ENCODE data around the gene RAE1. TPM values are rescaled to one million over a fixed set of nuclear protein-coding genes. Genes with fewer than 3 reads are reported as not detected.

Gene RAE1
- total RNA-seq, 4 donors from 2014 or later: 30.5 to 45.7 (median 34.5) TPM

DNA sequence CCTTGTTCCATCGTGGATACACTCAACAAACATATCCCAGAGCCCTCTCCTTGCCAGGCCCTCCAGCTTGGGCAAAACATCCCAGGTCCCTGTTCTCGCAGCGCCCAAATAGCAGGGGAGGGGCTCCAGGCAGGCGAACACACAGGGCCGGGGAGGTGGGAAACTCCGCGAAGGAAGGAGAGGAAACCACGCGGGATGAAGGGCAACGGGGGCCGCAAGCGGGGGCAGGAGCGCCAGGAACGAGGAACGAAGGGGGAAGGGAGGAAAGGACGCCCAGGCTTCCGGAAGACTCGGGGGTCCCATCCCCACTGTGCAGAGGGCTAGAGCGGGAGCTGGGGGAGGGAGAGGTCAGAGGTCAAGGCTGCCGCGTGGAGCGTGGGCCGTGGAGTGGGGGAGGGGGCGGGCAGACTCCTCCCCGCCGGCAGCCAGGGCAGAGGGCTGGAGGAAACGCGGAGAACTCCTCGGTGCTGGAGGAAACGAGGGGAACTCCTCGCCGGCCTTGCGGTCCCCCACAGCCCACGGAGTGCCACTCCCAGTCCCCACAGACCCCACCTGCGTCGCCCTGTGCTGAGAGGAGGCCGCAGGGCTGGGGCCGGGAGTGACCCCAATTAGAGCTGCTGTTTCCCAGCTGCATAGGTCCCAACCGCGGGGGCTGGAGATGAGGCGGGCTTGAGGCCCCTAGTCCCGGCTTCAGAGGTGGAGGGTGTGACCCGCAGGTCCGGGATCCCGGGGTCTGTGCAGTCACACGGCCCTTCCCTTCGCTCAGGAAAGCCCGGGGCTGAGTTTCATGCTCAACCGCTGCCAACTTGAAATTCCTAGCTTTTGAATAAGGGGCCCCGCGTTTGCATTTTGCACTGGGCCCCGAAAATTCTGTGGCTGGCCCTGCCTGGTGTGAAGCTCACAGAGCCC lies 38.9 kb downstream of the RAE1 start:
- DNase-seq (ENCODE audit: low spot score in 2 of 2): no peak
- no peak overlapping the region for H3K4me3 ChIP-seq (ENCODE audit: low read depth, poor library complexity, severe bottlenecking)
- no peak for TF ChIP-seq POLR2A (IDR thresholded peaks at IDR 0.05)
- no peak for TF ChIP-seq CTCF (IDR thresholded peaks at IDR 0.05)
- WGBS, 2 donors: 28 to 44% methylated on average over 37 to 49 of the region's 52 CpGs
- intact Hi-C loops (cut with DNase I; ENCODE audit: low total_unique reads): no loop called here

DNA sequence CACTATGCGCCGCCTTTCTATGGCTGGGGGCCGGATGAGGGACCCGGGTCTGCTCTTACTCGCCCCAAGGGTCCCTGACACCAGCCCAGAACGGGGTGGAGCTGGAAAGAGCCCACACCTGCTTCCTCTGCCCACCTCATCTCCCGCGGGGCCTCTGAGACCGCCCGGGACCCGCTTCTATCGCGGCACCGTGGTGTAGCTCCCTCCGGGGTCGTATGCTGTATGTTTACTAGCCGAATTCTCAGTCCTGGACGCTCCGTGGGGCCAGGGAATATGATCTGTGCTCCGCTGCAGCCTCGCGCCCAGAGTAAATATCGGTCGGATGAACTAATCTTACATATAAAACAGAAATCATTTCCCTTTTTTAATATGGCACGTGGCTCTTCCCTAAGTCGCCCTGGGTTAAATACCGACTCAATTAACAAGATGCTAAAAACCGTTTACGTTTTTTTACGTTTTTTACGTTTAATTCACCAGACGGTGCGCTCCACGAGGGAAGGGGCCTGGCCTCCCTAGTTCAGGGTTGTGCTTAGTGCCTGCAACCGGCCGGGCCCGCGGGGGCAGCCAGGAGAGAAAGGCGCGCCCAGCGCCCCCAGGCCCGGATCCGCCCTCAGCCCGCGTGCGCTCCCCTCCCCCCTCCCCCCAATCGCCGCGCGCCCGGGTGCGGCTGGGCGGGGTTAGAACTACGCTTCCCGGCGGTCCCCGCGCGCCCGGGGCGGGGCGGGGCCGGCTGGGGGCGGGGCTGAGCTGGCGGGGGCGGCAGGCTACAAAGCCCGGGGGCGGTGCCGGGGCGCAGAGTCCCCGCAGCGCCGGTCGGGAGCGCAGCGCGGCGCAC lies 39.8 kb downstream of the RAE1 start, which contains the start of gene RBM38:
Gene RBM38, plus strand, starts transcription at position 793 of the 835 bp plus-strand sequence. CDS start 186 bp downstream, outside the sequence.
- H3K4me3 ChIP-seq (ENCODE audit: low read depth, poor library complexity, severe bottlenecking): peak within 1 kb of the TSS; percentile 56
- WGBS, 2 donors: 41 to 45% methylated on average over 41 of the region's 78 CpGs
- intact Hi-C loops (cut with DNase I; ENCODE audit: low total_unique reads): no loop called here
- TF ChIP-seq POLR2A (IDR thresholded peaks at IDR 0.05) (no peak), CTCF (IDR thresholded peaks at IDR 0.05) (no peak)
- peak in 1 of 2 donors; percentile 42 for DNase-seq (ENCODE audit: low spot score in 2 of 2)

GRCh38 chr20:57391439-57392301 lies 40.6 kb downstream of the RAE1 start:
- DNase-seq (ENCODE audit: low spot score in 2 of 2): no peak
- H3K4me3 ChIP-seq (ENCODE audit: low read depth, poor library complexity, severe bottlenecking): peak overlapping the region; percentile 56
- intact Hi-C loops (cut with DNase I; ENCODE audit: low total_unique reads): no loop called here
- 4 to 19% methylated on average over 10 to 40 of the region's 98 CpGs for WGBS, 2 donors
- no peak for TF ChIP-seq POLR2A (IDR thresholded peaks at IDR 0.05)
- no peak for TF ChIP-seq CTCF (IDR thresholded peaks at IDR 0.05)

DNA sequence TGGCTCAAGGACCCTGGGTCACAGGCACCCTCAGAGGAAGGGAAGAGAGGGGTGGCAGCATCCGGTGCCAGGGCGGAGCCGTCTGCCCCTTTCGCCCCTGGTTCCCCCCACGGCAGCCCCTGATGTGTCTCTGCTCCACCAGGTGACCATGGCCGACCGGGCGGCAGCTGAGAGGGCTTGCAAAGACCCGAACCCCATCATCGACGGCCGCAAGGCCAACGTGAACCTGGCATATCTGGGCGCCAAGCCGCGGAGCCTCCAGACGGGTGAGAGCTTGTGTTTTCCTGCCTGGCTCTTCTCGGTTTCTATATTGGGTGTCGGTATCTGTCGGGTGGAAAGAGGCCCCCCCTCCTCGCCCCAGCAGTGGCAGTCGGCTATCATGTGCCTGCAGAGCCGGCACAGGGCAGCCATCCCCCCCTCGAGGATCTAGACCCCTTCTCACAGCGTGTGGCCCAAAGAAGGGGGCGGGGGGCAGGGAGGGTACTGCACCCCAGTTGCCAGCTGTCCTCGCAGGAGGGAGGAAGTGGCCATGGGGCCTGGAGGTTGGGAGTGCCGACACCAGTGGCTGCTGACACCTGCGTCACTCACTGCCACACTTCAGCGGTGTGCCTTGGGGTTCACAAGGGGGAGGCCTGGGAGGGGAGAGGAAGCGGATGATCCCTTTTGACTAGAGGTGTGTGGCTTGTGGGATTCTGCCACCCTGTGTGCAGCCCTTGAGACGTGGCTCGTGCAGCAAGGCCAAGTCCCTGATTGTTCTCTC lies 41.6 kb downstream of the RAE1 start:
- DNase-seq (ENCODE audit: low spot score in 2 of 2): peak in 1 of 2 donors; percentile 34
- H3K4me3 ChIP-seq (ENCODE audit: low read depth, poor library complexity, severe bottlenecking): peak overlapping the region; percentile 14
- 45 to 52% methylated on average over 31 to 33 of the region's 33 CpGs for WGBS, 2 donors
- no peak for TF ChIP-seq POLR2A (IDR thresholded peaks at IDR 0.05)
- no peak for TF ChIP-seq CTCF (IDR thresholded peaks at IDR 0.05)
- intact Hi-C loops (cut with DNase I; ENCODE audit: low total_unique reads): no loop called here

All from lower leg skin (tissue), 4 donors.